K562 (cell line): ENCODE data around the gene PILRA. TPM values are rescaled to one million over a fixed set of nuclear protein-coding genes. Genes with fewer than 3 reads are reported as not detected.
A peak's percentile ranks its signal among the peaks of the same experiment; 100 is the strongest.

Source experiments
- CBFA2T2 ChIP-seq: fragments of 450-650 bp; conservative IDR thresholded peaks from 2 replicates; pipeline ENCODE4 v1.6.1; 2017; ENCODE audit warnings: mild to moderate bottlenecking
- JUND ChIP-seq, 2 experiments: IDR thresholded peaks; 2 replicates in 1 of 2; 3 replicates in 1 of 2; pipeline ENCODE4 v1.6.1; 2011; ENCODE audit warnings: borderline replicate concordance in 2 of 2, low read depth in 2 of 2, low read length in 2 of 2, improper control_type of control experiment in 1 of 2, missing biosample characterization in 1 of 2, missing genetic modification characterization in 1 of 2, missing genetic modification reagents in 1 of 2
- KHSRP ChIP-seq: fragments of 450-650 bp; IDR thresholded peaks from 2 replicates; pipeline ENCODE4 v1.6.1; 2017
- KLF1 ChIP-seq: fragments of 450-650 bp; IDR thresholded peaks from 2 replicates; pipeline ENCODE4 v1.6.1; 2016; ENCODE audit warnings: missing genetic modification characterization, missing compliant biosample characterization
- MLLT1 ChIP-seq, 2 experiments: fragments of 450-650 bp; IDR thresholded peaks; 2 replicates each; pipeline ENCODE4 v1.6.1; 2016
- ZBTB26 ChIP-seq: fragments of 450-650 bp; formaldehyde crosslinking; IDR thresholded peaks from 2 replicates; pipeline ENCODE4 v1.4.0; 2022; ENCODE audit warnings: missing genetic modification characterization
- ZNF282 ChIP-seq: sonication (generic); formaldehyde crosslinking; IDR thresholded peaks from 2 replicates; pipeline ENCODE4 v1.8.1; 2023; ENCODE audit warnings: missing genetic modification reagents
- ZNF507 ChIP-seq: conservative IDR thresholded peaks from 2 replicates; pipeline ENCODE4 v1.6.1; 2017; ENCODE audit warnings: missing genetic modification characterization, missing compliant biosample characterization
- polyA plus RNA-seq, 8 experiments: library from polyadenylated mRNA; depleted of rRNA in 4 of 8; stranded (reverse) in 5 of 8; unstranded in 3 of 8; fragments of >200 nt; fragmentation: Nextera tagmentation in 2 of 8; fragmentation: Illumina TruSeq in 1 of 8; extraction: Ambion mirVana in 2 of 8; extraction: Trizol in 1 of 8; gene quantifications; 2 replicates each; pipeline versions ENCODE4 v1.2.1 to v1.2.3, GENCODE V29; 2011 to 2014; ENCODE audit warnings: inconsistent platforms in 1 of 8, missing spikeins in 1 of 8
- total RNA-seq, 7 experiments: library from RNA; depleted of rRNA in 6 of 7; stranded (reverse); fragments of >200 nt in 6 of 7; fragmentation: Illumina TruSeq in 2 of 7; extraction: Trizol in 2 of 7; gene quantifications; 2 replicates each; pipeline versions ENCODE4 v1.2.1 to v1.2.3, GENCODE V29; 2011 to 2021; ENCODE audit warnings: low replicate concordance in 1 of 7

PILRA gene
- total and polyA plus RNA-seq, 9 of the 15 experiments (the other 6 are each of a cell fraction or from before 2014, with no cell fraction given): 0.13 to 1.8 (median 0.62) TPM

GRCh38 chr7:100429637-100430492, 56.6 kb downstream of the PILRA start, which contains the start of gene MEPCE (continued):
- TF ChIP-seq MLLT1 (IDR thresholded peaks at IDR 0.05) (peak; percentile 52 to 59; a peak in 3 of 4 replicates), ZBTB26 (0 out of 2 replicates have a peak, but pooled peaks have one; percentile 2), CBFA2T2 (0 out of 2 replicates have a peak, but pooled peaks have one; percentile 6), ZNF282 (0 out of 2 replicates have a peak, but pooled peaks have one; percentile 77), JUND (IDR thresholded peaks at IDR 0.05; ENCODE audit: borderline replicate concordance, low read depth, low read length) (0 out of 2 replicates have a peak, but pooled peaks have one; percentile 7), JUND (tag; IDR thresholded peaks at IDR 0.05; ENCODE audit: borderline replicate concordance, low read depth, low read length) (no peak), KHSRP (no peak), ZNF507 (no peak), KLF1 (tag) (peak; percentile 64; the same call in 1 of the 2 replicates)
